Bladder microvascular endothelial cell (primary cell): ENCODE results near the gene FAM47B. TPM values are rescaled to one million over a fixed set of nuclear protein-coding genes. Genes with fewer than 3 reads are reported as not detected.

Source experiments
- total RNA-seq: library from RNA; depleted of rRNA; stranded (reverse); fragments of >200 nt; gene quantifications from 2 replicates; pipeline ENCODE4 v1.2.3, GENCODE V29; 2014

FAM47B gene
- not detected in 2 replicates for total RNA-seq

GRCh38 chrX:34942496-34942895, at the start of gene FAM47B:
FAM47B (plus strand) TSS chrX:34942796; CDS start chrX:34942832, 36 bp downstream.

